Measurements from ENCODE around the gene LIX1L. TPM values are rescaled to one million over a fixed set of nuclear protein-coding genes. Genes with fewer than 3 reads are reported as not detected.

LIX1L gene
- total and polyA plus RNA-seq, 2 donors (not counting 3 experiments of a cell fraction or from before 2014, with no cell fraction given) = 54.9 to 56.4 TPM

GRCh38 chr1:145983206-145983675, 25.4 kb upstream of the LIX1L start:
- no TSS peak for BruUV-seq (replicated peaks)
- H2AFZ ChIP-seq (ENCODE audit: low read depth, low read length) = no peak overlapping the region
- no peaks in the 10 kb centered on the region for H4K20me1 ChIP-seq (replicated peaks; ENCODE audit: control insufficient read depth, extremely low read depth, insufficient read depth, low read length)
- H3K9me3 ChIP-seq (replicated peaks; ENCODE audit: control insufficient read depth, insufficient read depth, low read length) = no peaks in the 10 kb centered on the region
- FAIRE-seq (no peak), DNase-seq (ENCODE audit: low read depth, low spot score) (no peak)
- dilution Hi-C loops (cut with MboI; ENCODE audit: extremely low pct_ligation_motif_present, low sequenced_read_pairs) = no loop called here
- no peaks in the 10 kb centered on the region for H3K36me3 ChIP-seq (ENCODE audit: control insufficient read depth in 2 of 2, extremely low read depth in 1 of 2, insufficient read depth in 2 of 2, low read length in 2 of 2)
- CTCF ChIA-PET = interaction anchor here (20.0 kb wide), 1 partner anchor 23 kb away, joined by 496 read pairs; no protein-coding TSS in a partner anchor
- no peak overlapping the region for H3K4me2 ChIP-seq (ENCODE audit: insufficient read depth, low read length)
- intact Hi-C loops (cut with micrococcal nuclease) = no loop called here
- peaks cover 37% of the 10 kb centered on the region for H3K4me1 ChIP-seq (ENCODE audit: control insufficient read depth, extremely low read depth, insufficient read depth, low read length)
- TF ChIP-seq POLR2AphosphoS5 (IDR thresholded peaks at IDR 0.05; ENCODE audit: insufficient read depth, low read depth, low read length) (no peak), POLR2A (IDR thresholded peaks at IDR 0.05; ENCODE audit: low read depth, low read length) (no peak), GATA2 (IDR thresholded peaks at IDR 0.05; ENCODE audit: insufficient read depth, insufficient read length, low read depth, low read length) (no peak), EZH2 (IDR thresholded peaks at IDR 0.05; ENCODE audit: borderline replicate concordance, low read depth, low read length, severe bottlenecking) (no peak), MAX (IDR thresholded peaks at IDR 0.05; ENCODE audit: insufficient read depth, insufficient read length) (no peak), JUN (IDR thresholded peaks at IDR 0.05; ENCODE audit: borderline replicate concordance, insufficient read depth, insufficient read length, low read depth) (no peak), CTCF (IDR thresholded peaks at IDR 0.05; ENCODE audit: extremely low read depth in 1 of 2, insufficient read depth in 1 of 2, low read depth in 1 of 2, low read length in 2 of 2) (no peak), FOS (IDR thresholded peaks at IDR 0.05; ENCODE audit: borderline replicate concordance, insufficient read depth, low read length) (no peak), MYC (IDR thresholded peaks at IDR 0.05; ENCODE audit: low read depth, low read length) (no peak)
- H3K4me3 ChIP-seq (replicated peaks in 1 of 3; ENCODE audit: insufficient read depth in 1 of 3, low read depth in 1 of 3, low read length in 3 of 3) = no peak overlapping the region
- H3K79me2 ChIP-seq (ENCODE audit: control insufficient read depth, insufficient read depth, low read length) = no peaks in the 10 kb centered on the region
- no peaks in the 10 kb centered on the region for H3K9me1 ChIP-seq (replicated peaks; ENCODE audit: control insufficient read depth, extremely low read depth, insufficient read depth, low read length)
- POLR2A ChIA-PET = no interaction called here
- H3K9ac ChIP-seq (replicated peaks; ENCODE audit: extremely low read depth, insufficient read depth, low read length) = no peak overlapping the region
- no peaks in the 10 kb centered on the region for H3K27me3 ChIP-seq (ENCODE audit: control insufficient read depth in 2 of 2, insufficient read depth in 2 of 2, low read length in 2 of 2)
- no peak overlapping the region for H3K27ac ChIP-seq (ENCODE audit: insufficient read depth, low read depth, low read length)
